ENCODE results near the gene TMCO4. TPM values are rescaled to one million over a fixed set of nuclear protein-coding genes. Genes with fewer than 3 reads are reported as not detected.
A peak's percentile ranks its signal among the peaks of the same experiment; 100 is the strongest.
"Not testable (repeated sequence)": the region's sequence is repeated elsewhere in the genome, so short reads cannot be mapped to it uniquely, and the experiment has no call there.

Gene TMCO4
- total RNA-seq, 2 experiments from 2014 or later = 13.3 to 15.9 TPM

DNA sequence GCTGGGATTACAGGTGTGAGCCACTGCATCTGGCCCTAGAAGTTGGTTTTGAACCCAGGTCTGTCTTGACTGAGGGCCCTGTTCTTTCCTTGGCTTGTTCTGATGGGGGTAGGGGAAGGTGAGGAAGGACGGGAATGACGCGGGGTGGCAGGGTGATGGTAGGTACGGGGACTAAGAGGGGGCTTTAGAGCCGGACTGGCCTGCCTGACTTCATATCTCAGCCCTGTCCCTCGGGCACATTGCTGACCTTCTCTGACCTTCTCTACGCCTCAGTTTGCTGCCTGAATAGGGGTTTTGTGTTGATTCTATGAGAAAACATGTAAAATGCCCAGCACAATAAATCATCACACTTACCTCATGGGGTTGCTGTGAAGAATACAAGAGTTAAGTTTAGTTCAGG, 8.6 kb upstream of the TMCO4 start:
- Mint-ChIP-seq H3K36me3 (ENCODE audit: low read depth) (no peaks in the 10 kb centered on the region), H3K4me3 (no peak overlapping the region), H3K9me3 (no peaks in the 10 kb centered on the region), H3K27ac (no peak overlapping the region), H3K27me3 (peaks cover 2% of the 10 kb centered on the region), H3K4me1 (no peaks in the 10 kb centered on the region)
- ChIA-PET CTCF (interaction anchor here (2.1 kb wide), 1 partner anchor 74 kb away, joined by 6 read pairs; the partner anchor contains the start of gene OTUD3), POLR2A (no interaction called here)
- no peak for DNase-seq

DNA sequence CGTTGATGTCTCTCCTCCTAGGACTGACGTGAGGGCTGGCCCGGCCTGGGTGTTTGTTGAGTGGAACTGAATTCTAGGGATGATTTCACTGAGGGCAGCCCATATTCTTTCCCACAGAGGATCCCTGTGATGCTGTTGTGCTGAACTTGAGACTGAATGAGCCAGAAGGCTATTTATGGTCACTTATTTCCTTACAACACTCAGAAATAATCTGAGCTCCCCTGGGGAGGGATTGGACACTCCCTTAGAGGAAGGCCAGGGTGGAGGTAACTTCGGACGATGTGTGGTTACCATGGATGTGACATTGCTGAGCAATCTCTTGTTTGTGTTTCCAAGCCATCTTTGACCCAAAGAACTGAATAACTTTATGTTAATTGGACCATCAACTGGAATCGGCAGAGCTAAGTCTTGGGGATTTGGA, 5.1 kb upstream of the TMCO4 start:
- DNase-seq = no peak
- Mint-ChIP-seq H3K4me3 (no peak overlapping the region), H3K4me1 (peaks cover 9% of the 10 kb centered on the region), H3K27ac (no peak overlapping the region), H3K27me3 (peaks cover 9% of the 10 kb centered on the region), H3K36me3 (ENCODE audit: low read depth) (no peaks in the 10 kb centered on the region), H3K9me3 (no peaks in the 10 kb centered on the region)
- ChIA-PET POLR2A (no interaction called here), CTCF (no interaction called here)

- ChIA-PET POLR2A (no interaction called here), CTCF (interaction anchor here (1.6 to 1.7 kb wide), 3 partner anchors 11 to 40 kb away, joined by 3 to 4 read pairs (median 3); no protein-coding TSS in a partner anchor)
- DNase-seq = no peak
- Mint-ChIP-seq H3K4me3 (no peak overlapping the region), H3K36me3 (ENCODE audit: low read depth) (no peaks in the 10 kb centered on the region), H3K9me3 (no peaks in the 10 kb centered on the region), H3K27me3 (peaks cover 7% of the 10 kb centered on the region), H3K27ac (no peak overlapping the region), H3K4me1 (peaks cover 22% of the 10 kb centered on the region)
Observed at GRCh38 chr1:19802269-19802668, 2.6 kb upstream of the TMCO4 start.

DNA sequence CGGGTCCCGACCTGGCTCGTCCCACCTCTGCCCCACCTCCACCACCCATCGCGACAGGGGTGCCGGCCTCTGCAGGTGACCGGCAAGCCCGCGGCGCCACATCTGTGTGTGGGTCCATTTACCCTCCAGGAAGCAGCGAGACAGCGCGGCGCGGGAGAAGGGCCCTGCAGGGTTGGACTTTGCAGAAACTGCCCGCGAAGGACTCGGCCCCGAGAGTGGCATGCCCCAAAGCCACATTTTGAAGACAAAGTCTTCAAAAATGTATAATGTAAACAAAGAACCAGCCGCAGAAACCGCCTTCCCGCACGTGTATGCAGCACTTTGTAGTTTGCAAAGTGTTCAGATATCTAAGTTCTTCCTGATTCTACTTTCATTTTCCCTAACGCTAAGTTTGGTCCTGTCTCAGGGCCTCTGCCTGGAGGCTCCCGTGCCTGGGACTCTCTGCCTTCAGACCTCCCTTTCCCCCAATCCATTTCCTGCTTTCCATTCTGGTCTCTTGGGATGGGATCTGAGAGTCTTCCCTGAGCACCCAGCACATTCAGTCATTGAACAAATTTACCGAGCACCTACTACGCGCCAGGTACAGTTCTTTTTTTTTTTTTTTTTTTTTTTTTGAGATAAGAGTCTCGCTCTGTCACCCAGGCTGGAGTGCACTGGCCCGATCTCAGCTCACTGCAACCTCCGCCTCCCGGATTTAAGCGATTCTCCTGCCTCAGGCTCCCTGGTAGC, 524 bp upstream of the TMCO4 start:
- Mint-ChIP-seq H3K9me3 (no peaks in the 10 kb centered on the region), H3K36me3 (ENCODE audit: low read depth) (no peaks in the 10 kb centered on the region), H3K27ac (peak overlapping the region; percentile 88), H3K4me3 (peak overlapping the region; percentile 74), H3K4me1 (peaks cover 22% of the 10 kb centered on the region), H3K27me3 (peaks cover 7% of the 10 kb centered on the region)
- ChIA-PET CTCF (interaction anchor here (0.6 to 1.6 kb wide), 2 partner anchors 13 to 58 kb away, joined by 3 read pairs; no protein-coding TSS in a partner anchor), POLR2A (no interaction called here)
- peak; percentile 70 for DNase-seq

DNA sequence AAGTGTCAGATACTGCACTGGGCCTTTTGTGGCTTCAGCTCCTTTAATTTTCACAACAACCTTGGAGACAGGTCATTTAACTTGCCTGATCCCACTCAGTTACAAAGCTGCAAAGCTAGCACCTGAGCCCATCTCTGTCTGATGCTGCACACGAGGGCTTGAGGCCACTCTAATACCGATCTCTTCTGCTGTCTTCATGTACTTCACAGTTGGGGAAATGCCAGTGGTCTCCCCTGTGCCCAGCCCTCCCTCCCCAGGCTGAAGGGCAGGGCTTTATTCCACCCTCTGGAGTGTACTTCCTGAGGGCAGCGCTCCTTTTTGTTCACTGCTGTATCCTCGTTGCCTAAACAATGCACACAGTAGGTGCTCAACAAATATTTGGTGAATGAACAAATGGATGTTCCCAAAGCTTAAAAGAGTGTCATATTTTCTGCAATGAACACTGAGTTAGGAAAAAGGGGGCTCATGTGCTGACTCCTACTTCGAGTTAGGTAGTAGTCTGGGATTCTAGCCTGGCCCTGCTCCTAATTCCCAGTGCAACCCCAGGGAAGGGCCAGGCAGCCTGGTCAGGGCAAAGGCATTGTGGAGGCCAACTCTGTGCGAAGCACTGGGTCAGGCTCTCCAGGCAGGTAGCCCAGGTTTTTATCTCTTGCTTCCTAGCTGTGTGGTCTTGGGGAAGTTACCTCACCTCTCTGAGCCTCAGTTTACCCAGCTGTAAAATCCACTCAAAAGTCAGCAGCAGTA, 1.1 kb downstream of the TMCO4 start:
- POLR2A ChIA-PET = no interaction called here
- Mint-ChIP-seq H3K27me3 (peaks cover 7% of the 10 kb centered on the region), H3K9me3 (no peaks in the 10 kb centered on the region), H3K27ac (peak overlapping the region; percentile 89), H3K36me3 (ENCODE audit: low read depth) (peaks cover 10% of the 10 kb centered on the region), H3K4me3 (peak overlapping the region; percentile 75), H3K4me1 (peaks cover 34% of the 10 kb centered on the region)
- DNase-seq = no peak
- CTCF ChIA-PET = interaction anchor here (0.9 kb wide), 1 partner anchor 13 kb away, joined by 4 read pairs; no protein-coding TSS in a partner anchor

GRCh38 chr1:19797827-19798226, 1.9 kb downstream of the TMCO4 start:
- H3K9me3 Mint-ChIP-seq = no peaks in the 10 kb centered on the region
- peaks cover 7% of the 10 kb centered on the region for H3K27me3 Mint-ChIP-seq
- peaks cover 13% of the 10 kb centered on the region for H3K36me3 Mint-ChIP-seq (ENCODE audit: low read depth)
- ChIA-PET POLR2A (no interaction called here), CTCF (interaction anchor here (0.9 kb wide), 1 partner anchor 14 kb away, joined by 4 read pairs; no protein-coding TSS in a partner anchor)
- peak overlapping the region; percentile 89 for H3K27ac Mint-ChIP-seq
- no peak overlapping the region for H3K4me3 Mint-ChIP-seq
- no peak for DNase-seq
- H3K4me1 Mint-ChIP-seq = peaks cover 39% of the 10 kb centered on the region

GRCh38 chr1:19794583-19794982, 5.1 kb downstream of the TMCO4 start:
- H3K36me3 Mint-ChIP-seq (ENCODE audit: low read depth) = peaks cover 25% of the 10 kb centered on the region
- POLR2A ChIA-PET = no interaction called here
- H3K9me3 Mint-ChIP-seq = no peaks in the 10 kb centered on the region
- CTCF ChIA-PET = no interaction called here
- no peak for DNase-seq
- no peak overlapping the region for H3K27ac Mint-ChIP-seq
- H3K4me1 Mint-ChIP-seq = peaks cover 38% of the 10 kb centered on the region
- H3K27me3 Mint-ChIP-seq = no peaks in the 10 kb centered on the region
- no peak overlapping the region for H3K4me3 Mint-ChIP-seq

DNA sequence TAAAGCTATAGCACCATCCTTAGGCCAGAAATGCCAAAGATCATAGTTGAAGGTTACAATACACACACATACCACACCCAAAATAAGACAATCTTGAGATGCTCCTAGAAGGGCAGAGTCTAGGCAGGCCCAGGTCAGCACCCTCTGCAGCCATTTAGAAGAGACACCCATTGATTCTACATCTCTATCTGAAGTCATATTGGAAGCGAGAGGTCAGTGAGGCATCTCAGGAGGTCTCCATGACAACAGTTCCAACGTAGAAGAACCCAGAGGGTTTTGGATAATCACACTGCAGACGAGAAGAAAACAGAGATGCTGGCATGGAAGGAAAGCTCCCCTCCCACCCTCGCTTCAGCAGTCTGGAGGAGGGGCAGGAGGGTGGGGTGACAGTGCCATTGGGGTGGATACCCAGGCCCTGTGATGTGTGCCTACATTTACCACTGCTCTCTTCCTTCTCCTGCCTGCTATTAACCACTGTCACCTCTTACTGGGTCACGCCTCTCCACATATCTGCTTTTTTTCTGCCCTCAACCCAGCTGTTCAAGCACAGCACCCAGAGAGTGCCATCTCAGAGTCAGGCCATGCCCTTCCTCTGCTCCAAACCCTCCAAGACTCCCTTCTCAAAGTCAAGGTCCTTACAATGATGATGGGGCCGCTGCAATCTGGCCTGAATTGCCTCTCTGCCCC, 6.2 kb downstream of the TMCO4 start:
- peaks cover 25% of the 10 kb centered on the region for H3K36me3 Mint-ChIP-seq (ENCODE audit: low read depth)
- no peak overlapping the region for H3K27ac Mint-ChIP-seq
- no peaks in the 10 kb centered on the region for H3K27me3 Mint-ChIP-seq
- peaks cover 28% of the 10 kb centered on the region for H3K4me1 Mint-ChIP-seq
- CTCF ChIA-PET = no interaction called here
- H3K4me3 Mint-ChIP-seq = no peak overlapping the region
- no peaks in the 10 kb centered on the region for H3K9me3 Mint-ChIP-seq
- DNase-seq = no peak
- POLR2A ChIA-PET = no interaction called here

DNA sequence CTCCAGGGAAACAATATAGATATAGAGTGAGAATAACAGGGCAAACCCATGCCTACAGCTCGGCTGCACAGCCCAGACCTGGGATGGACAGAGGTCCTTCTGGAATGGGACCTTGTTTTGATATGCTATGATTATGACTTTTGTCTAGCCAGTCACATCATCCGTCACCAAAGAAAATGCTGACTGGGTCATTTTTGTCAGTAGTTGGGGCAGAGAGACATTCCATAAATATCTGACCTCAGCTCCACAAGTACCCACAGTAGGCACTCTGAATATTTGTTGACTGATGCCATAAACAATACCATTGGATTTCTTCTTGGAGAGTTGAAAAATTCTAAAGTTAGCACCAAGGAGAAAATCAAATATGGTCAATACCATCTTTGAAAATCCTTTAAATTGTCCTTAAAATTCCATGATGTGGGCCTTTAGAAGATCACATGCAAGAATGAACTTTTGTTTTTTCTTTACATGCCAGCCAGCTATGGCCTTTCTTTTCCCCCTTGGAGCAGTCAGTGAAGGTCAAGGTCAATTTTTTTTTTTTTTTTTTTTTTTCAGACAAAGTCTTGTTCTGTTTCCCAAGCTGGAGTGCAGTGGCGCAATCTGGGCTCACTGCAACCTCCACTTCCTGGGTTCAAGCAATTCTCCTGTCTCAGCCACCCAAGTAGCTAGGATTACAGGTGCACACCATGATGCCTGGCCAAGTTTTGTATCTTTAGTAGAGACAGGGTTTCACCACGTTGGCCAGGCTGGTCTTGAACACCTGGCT, 7.3 kb downstream of the TMCO4 start:
- CTCF ChIA-PET = no interaction called here
- Mint-ChIP-seq H3K27ac (no peak overlapping the region), H3K4me3 (no peak overlapping the region), H3K4me1 (peaks cover 24% of the 10 kb centered on the region), H3K27me3 (no peaks in the 10 kb centered on the region), H3K9me3 (no peaks in the 10 kb centered on the region), H3K36me3 (ENCODE audit: low read depth) (peaks cover 25% of the 10 kb centered on the region)
- POLR2A ChIA-PET = no interaction called here
- no peak for DNase-seq

DNA sequence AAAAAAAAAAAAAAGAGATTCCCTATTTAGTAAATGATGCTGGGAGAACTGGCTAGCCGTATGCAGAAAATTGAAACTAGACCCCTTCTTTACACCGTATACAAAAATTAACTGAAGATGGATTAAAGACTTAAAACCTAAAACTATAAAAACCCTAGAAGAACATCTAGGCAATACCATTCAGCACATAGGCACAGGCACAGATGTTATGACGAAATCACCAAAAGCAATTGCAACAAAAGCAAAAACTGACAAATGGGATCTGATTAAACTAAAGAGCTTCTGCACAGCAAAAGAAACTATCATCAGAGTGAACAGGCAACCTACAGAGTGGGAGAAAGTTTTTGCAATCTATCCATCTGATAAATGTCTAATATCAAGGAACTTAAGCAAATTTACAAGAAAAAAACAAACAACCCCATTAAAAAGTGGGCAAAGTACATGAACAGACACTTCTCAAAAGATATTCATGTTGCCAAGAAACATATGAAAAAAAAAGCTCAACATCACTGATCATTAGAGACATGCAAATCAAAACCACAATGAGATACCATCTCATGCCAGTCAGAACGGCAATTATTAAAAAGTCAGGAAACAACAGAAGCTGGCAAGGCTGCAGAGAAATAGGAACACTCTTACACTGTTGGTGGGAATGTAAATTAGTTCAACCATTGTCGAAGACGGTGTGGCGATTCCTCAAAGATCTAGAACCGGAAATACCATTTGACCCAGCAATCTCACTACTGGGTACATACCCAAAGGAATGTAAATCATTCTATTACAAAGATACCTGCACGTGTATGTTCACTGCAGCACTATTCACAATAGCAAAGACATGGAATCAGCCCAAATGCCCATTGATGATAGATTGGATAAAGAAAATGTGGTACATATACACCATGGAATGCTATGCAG, 9.4 kb downstream of the TMCO4 start:
- H3K27me3 Mint-ChIP-seq, POLR2A ChIA-PET: not testable (repeated sequence)

DNA sequence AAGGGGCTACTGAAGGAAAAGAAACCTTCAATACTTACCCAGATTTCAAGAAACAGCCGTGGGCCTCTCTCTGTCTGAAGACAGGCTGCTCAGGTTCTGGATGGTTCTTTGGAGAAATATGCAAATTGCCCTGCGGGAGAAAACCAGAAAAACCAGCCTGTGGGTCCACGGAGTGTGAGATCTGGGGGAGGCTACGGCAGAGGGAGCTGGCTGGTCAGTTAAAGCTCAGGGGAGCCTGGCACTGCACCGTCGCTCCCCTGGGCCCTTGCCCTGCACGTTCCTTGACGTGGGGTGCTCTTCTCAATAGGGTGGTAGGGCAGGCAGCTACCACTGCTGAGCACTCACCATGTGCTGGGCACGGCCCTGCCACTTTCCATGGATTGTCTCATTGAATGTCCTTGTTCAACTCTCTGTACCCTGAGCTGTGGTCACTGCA, 12.7 kb downstream of the TMCO4 start:
- no peaks in the 10 kb centered on the region for H3K9me3 Mint-ChIP-seq
- DNase-seq = no peak
- CTCF ChIA-PET = no interaction called here
- no peak overlapping the region for H3K4me3 Mint-ChIP-seq
- H3K4me1 Mint-ChIP-seq = peaks cover 8% of the 10 kb centered on the region
- H3K27ac Mint-ChIP-seq = no peak overlapping the region
- no peaks in the 10 kb centered on the region for H3K27me3 Mint-ChIP-seq
- peaks cover 13% of the 10 kb centered on the region for H3K36me3 Mint-ChIP-seq (ENCODE audit: low read depth)
- POLR2A ChIA-PET = no interaction called here

More for the DNA sequence above, 9.4 kb downstream of the TMCO4 start:
- not testable (repeated sequence) for H3K27ac Mint-ChIP-seq, H3K4me3 Mint-ChIP-seq, DNase-seq, H3K9me3 Mint-ChIP-seq
- H3K4me1 Mint-ChIP-seq = peaks cover 24% of the 10 kb centered on the region
- CTCF ChIA-PET = interaction anchor here (0.5 to 0.7 kb wide), 2 partner anchors 55 to 1157 kb away, joined by 3 to 4 read pairs; no protein-coding TSS in a partner anchor
- H3K36me3 Mint-ChIP-seq (ENCODE audit: low read depth) = peaks cover 25% of the 10 kb centered on the region

GRCh38 chr1:19785660-19786059, 14.1 kb downstream of the TMCO4 start:
- H3K4me3 Mint-ChIP-seq = no peak overlapping the region
- H3K27me3 Mint-ChIP-seq = no peaks in the 10 kb centered on the region
- H3K4me1 Mint-ChIP-seq = peaks cover 7% of the 10 kb centered on the region
- H3K36me3 Mint-ChIP-seq (ENCODE audit: low read depth) = peaks cover 7% of the 10 kb centered on the region
- H3K27ac Mint-ChIP-seq = no peak overlapping the region
- CTCF ChIA-PET = no interaction called here
- POLR2A ChIA-PET = no interaction called here
- DNase-seq = no peak
- H3K9me3 Mint-ChIP-seq = no peaks in the 10 kb centered on the region

Data from activated CD4-positive, alpha-beta T cell treated with anti-CD3 and anti-CD28 coated beads, Interleukin-2, amount 10 ng/mL, durations not matched to agents 7 days and 5 days (primary cell).